HepG2 (cell line): ENCODE results near the gene SAPCD2. TPM values are rescaled to one million over a fixed set of nuclear protein-coding genes. Genes with fewer than 3 reads are reported as not detected.

Experiments used
- CSRNP2 ChIP-seq: sonication (generic); formaldehyde crosslinking; conservative IDR thresholded peaks from 2 replicates; pipeline ENCODE4 v1.8.0; 2022; ENCODE audit warnings: low read depth, missing genetic modification reagents
- HDAC1 ChIP-seq: sonication (generic); formaldehyde crosslinking; IDR thresholded peaks from 2 replicates; pipeline ENCODE4 v1.5.1; 2020; ENCODE audit warnings: mild to moderate bottlenecking, missing genetic modification reagents
- IKZF5 ChIP-seq: IDR thresholded peaks from 2 replicates; pipeline ENCODE4 v1.6.1; 2018; ENCODE audit warnings: missing genetic modification reagents, mild to moderate bottlenecking, missing compliant biosample characterization
- MYNN ChIP-seq: sonication (generic); formaldehyde crosslinking; IDR thresholded peaks from 2 replicates; pipeline ENCODE4 v1.4.0; 2020; ENCODE audit warnings: mild to moderate bottlenecking, low read depth, missing genetic modification reagents
- SP5 ChIP-seq: IDR thresholded peaks from 2 replicates; pipeline ENCODE4 v1.6.1; 2016; ENCODE audit warnings: low read depth, borderline replicate concordance
- ZBTB10 ChIP-seq: sonication (generic); formaldehyde crosslinking; IDR thresholded peaks from 2 replicates; pipeline ENCODE4 v1.4.0; 2020; ENCODE audit warnings: missing genetic modification reagents, borderline replicate concordance
- ZBTB3 ChIP-seq: sonication (generic); formaldehyde crosslinking; IDR thresholded peaks from 2 replicates; pipeline ENCODE4 v1.4.0; 2020; ENCODE audit warnings: low read depth, mild to moderate bottlenecking, moderate library complexity, missing genetic modification reagents, borderline replicate concordance
- ZKSCAN1 ChIP-seq: fragments of 150-350 bp; IDR thresholded peaks from 2 replicates; pipeline ENCODE4 v1.6.1; 2014; ENCODE audit warnings: low read length
- ZNF10 ChIP-seq: sonication (generic); formaldehyde crosslinking; IDR thresholded peaks from 2 replicates; pipeline ENCODE4 v1.4.0; 2020; ENCODE audit warnings: mild to moderate bottlenecking, low read depth, missing genetic modification reagents, borderline replicate concordance
- ZNF564 ChIP-seq: sonication (generic); formaldehyde crosslinking; IDR thresholded peaks from 2 replicates; pipeline ENCODE4 v1.8.1; 2023; ENCODE audit warnings: mild to moderate bottlenecking, missing genetic modification reagents
- ZNF720 ChIP-seq: sonication (generic); formaldehyde crosslinking; IDR thresholded peaks from 2 replicates; pipeline ENCODE4 v1.4.0; 2020; ENCODE audit warnings: missing genetic modification reagents
- polyA plus RNA-seq, 8 experiments: library from polyadenylated mRNA; depleted of rRNA in 3 of 8; stranded (reverse) in 7 of 8; unstranded in 1 of 8; fragments of >200 nt; fragmentation: Illumina TruSeq in 4 of 8; extraction: Trizol in 4 of 8; gene quantifications; 2 replicates each; pipeline versions ENCODE4 v1.2.1 to v1.2.3, GENCODE V29; 2011 to 2016; ENCODE audit warnings: low read depth in 4 of 8, missing spikeins in 1 of 8, mixed read lengths in 1 of 8; ENCODE audit not compliant: insufficient read depth in 1 of 8
- total RNA-seq, 5 experiments: library from RNA; depleted of rRNA; stranded (reverse); fragments of >200 nt; fragmentation: Illumina TruSeq; extraction: Trizol; gene quantifications; 2 replicates each; pipeline ENCODE4 v1.2.3, GENCODE V29; 2016; ENCODE audit warnings: low read depth in 1 of 5
- TF ChIP-seq, protein P1 (sequence below): sonication (generic); formaldehyde crosslinking; IDR thresholded peaks from 2 replicates; pipeline ENCODE4 v1.5.1; 2020; ENCODE audit warnings: mild to moderate bottlenecking, moderate library complexity, missing genetic modification reagents
- TF ChIP-seq, protein P2 (sequence below): sonication (generic); formaldehyde crosslinking; IDR thresholded peaks from 2 replicates; pipeline ENCODE4 v1.5.1; 2020; ENCODE audit warnings: missing genetic modification reagents, mild to moderate bottlenecking, borderline replicate concordance
- TF ChIP-seq, protein P3 (sequence below): sonication (generic); formaldehyde crosslinking; IDR thresholded peaks from 2 replicates; pipeline ENCODE4 v1.8.0; 2022; ENCODE audit warnings: missing genetic modification reagents, mild to moderate bottlenecking, inconsistent platforms, borderline replicate concordance

Gene SAPCD2
- total and polyA plus RNA-seq, 2 of the 13 experiments (the other 11 are each of a cell fraction or from before 2014, with no cell fraction given): 21.9 to 42.8 TPM

GRCh38 chr9:137070906-137071275, 534 bp upstream of the SAPCD2 start (continued):
- TF ChIP-seq, protein P1, sequence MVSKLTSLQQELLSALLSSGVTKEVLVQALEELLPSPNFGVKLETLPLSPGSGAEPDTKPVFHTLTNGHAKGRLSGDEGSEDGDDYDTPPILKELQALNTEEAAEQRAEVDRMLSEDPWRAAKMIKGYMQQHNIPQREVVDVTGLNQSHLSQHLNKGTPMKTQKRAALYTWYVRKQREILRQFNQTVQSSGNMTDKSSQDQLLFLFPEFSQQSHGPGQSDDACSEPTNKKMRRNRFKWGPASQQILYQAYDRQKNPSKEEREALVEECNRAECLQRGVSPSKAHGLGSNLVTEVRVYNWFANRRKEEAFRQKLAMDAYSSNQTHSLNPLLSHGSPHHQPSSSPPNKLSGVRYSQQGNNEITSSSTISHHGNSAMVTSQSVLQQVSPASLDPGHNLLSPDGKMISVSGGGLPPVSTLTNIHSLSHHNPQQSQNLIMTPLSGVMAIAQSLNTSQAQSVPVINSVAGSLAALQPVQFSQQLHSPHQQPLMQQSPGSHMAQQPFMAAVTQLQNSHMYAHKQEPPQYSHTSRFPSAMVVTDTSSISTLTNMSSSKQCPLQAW: 0 out of 2 replicates have a peak, but pooled peaks have one; percentile 41
- no peak for TF ChIP-seq ZBTB10 (CRISPR knock-in tag)
- TF ChIP-seq HDAC1 (CRISPR knock-in tag): peak; percentile 18; the same call in 1 of the 2 replicates
- TF ChIP-seq SP5: 0 out of 2 replicates have a peak, but pooled peaks have one; percentile 4
- no peak for TF ChIP-seq CSRNP2 (CRISPR knock-in tag)
- TF ChIP-seq ZNF720: no peak
- TF ChIP-seq ZBTB3 (CRISPR knock-in tag): no peak
- TF ChIP-seq ZKSCAN1: no peak
- TF ChIP-seq, protein P2, sequence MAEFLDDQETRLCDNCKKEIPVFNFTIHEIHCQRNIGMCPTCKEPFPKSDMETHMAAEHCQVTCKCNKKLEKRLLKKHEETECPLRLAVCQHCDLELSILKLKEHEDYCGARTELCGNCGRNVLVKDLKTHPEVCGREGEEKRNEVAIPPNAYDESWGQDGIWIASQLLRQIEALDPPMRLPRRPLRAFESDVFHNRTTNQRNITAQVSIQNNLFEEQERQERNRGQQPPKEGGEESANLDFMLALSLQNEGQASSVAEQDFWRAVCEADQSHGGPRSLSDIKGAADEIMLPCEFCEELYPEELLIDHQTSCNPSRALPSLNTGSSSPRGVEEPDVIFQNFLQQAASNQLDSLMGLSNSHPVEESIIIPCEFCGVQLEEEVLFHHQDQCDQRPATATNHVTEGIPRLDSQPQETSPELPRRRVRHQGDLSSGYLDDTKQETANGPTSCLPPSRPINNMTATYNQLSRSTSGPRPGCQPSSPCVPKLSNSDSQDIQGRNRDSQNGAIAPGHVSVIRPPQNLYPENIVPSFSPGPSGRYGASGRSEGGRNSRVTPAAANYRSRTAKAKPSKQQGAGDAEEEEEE (CRISPR knock-in tag): 0 out of 2 replicates have a peak, but pooled peaks have one; percentile 63
- TF ChIP-seq, protein P3, sequence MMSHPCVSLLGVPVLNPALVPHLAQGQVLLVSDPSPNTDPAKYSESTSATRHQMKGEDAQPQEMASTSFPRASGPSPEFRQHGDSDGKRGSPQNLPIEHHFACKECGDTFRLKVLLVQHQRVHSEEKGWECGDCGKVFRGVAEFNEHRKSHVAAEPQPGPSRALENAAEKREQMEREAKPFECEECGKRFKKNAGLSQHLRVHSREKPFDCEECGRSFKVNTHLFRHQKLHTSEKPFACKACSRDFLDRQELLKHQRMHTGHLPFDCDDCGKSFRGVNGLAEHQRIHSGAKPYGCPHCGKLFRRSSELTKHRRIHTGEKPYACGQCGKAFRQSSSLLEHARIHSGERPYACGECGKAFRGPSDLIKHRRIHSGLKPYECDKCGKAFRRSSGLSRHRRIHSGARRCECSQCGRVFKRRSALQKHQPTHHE (CRISPR knock-in tag): no peak
- no peak for TF ChIP-seq ZNF564 (CRISPR knock-in tag)
- no peak for TF ChIP-seq ZNF10 (CRISPR knock-in tag)
- TF ChIP-seq IKZF5 (CRISPR knock-in tag): peak; percentile 38; the same call in 1 of the 2 replicates
- TF ChIP-seq MYNN (CRISPR knock-in tag): no peak
